Hypothalamus (tissue), 51 donors: ENCODE data around the gene EPO.
"Not testable (repeated sequence)": the region's sequence is repeated elsewhere in the genome, so short reads cannot be mapped to it uniquely, and the experiment has no call there.

Experiments
- DNase-seq, 51 donors: peaks; one replicate each; lab custom pipeline; 2025; lab: John Stamatoyannopoulos, UW

Gene EPO

GRCh38 chr7:100730136-100730800, 10.0 kb downstream of the EPO start:
- no peak for DNase-seq

- DNase-seq, result no peak
Measured at GRCh38 chr7:100731937-100732636, 11.8 kb downstream of the EPO start.

GRCh38 chr7:100735730-100736129, 15.5 kb downstream of the EPO start:
- DNase-seq, result no peak

GRCh38 chr7:100736671-100737070, 16.4 kb downstream of the EPO start:
- no peak for DNase-seq

GRCh38 chr7:100739934-100740333, 19.7 kb downstream of the EPO start:
- no peak for DNase-seq

GRCh38 chr7:100744605-100745004, 24.3 kb downstream of the EPO start:
- DNase-seq, result no peak

GRCh38 chr7:100745184-100745583, 24.9 kb downstream of the EPO start:
- DNase-seq, result peak in 31 of 51 donors; percentile 1 to 78 (median 40)

GRCh38 chr7:100752994-100753393, 32.7 kb downstream of the EPO start:
- no peak for DNase-seq

- no peak for DNase-seq
Measured at GRCh38 chr7:100753750-100754149, 33.5 kb downstream of the EPO start.

- DNase-seq, result no peak
Measured at GRCh38 chr7:100759357-100760171, 39.3 kb downstream of the EPO start.

GRCh38 chr7:100762841-100763240, 42.6 kb downstream of the EPO start:
- DNase-seq, result not testable (repeated sequence)

GRCh38 chr7:100763556-100764140, 43.4 kb downstream of the EPO start:
- no peak for DNase-seq

- no peak for DNase-seq
Measured at GRCh38 chr7:100764841-100765240, 44.6 kb downstream of the EPO start.

GRCh38 chr7:100765250-100765649, 45.0 kb downstream of the EPO start:
- no peak for DNase-seq

GRCh38 chr7:100768784-100769183, 48.5 kb downstream of the EPO start:
- no peak for DNase-seq
